MM.1S (cell line): Measurements from ENCODE around the gene CHST3.

Experiments
- EZH2 ChIP-seq: fragments of 300-600 bp; sonication (generic); optimal IDR thresholded peaks from 2 replicates; pipeline ENCODE3; 2017; ENCODE audit warnings: low read depth, mild to moderate bottlenecking, antibody characterized with exemption, low read length, mixed read lengths
- EZH2phosphoT487 ChIP-seq: fragments of 300-600 bp; sonication (generic); IDR thresholded peaks from 2 replicates; pipeline ENCODE4 v1.6.1; 2018; ENCODE audit warnings: antibody characterized with exemption, low read length
- TF ChIP-seq, protein P1 (sequence below): fragments of 300-600 bp; sonication (generic); IDR thresholded peaks from 2 replicates; pipeline ENCODE4 v1.5.1; 2016; ENCODE audit warnings: antibody characterized with exemption, low read length, mixed read lengths

DNA sequence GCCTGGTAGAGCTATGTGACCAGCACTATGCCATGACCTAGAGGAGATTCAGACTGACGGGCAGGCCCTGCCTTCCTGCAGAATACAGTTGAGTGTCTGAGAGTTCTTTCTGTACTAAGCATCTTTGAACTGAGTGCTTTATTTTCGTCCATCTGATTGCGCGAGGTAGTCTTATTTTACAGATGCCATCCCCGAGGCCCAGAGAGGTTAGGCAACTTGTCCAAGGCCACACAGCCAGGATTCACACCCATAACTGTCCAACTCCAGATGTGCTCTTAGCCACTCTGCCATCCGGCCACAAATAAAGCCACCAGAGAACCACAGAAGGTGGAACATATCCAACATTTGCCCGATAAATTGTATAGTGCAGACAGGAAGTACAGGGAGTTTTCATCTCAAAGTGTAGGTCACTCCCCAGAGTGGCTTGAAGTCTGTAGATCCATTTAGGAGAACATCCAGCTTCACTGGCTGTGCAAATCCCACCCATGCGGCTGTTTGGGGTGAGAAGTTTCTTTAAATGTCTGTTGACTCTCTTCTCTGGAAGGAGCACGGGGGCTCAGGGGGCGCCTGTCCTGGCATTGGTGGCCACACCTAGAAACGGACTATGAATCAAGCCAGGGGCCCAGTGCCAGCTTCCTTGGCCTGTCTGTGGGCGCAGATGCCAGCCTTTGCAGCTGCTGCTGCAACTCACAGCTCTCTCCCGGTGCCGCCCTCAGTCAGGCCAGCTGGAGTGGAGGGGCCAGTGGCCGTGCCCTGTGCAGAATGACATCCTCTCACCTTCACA, 11.1 kb downstream of the CHST3 start:
- TF ChIP-seq, protein P1, sequence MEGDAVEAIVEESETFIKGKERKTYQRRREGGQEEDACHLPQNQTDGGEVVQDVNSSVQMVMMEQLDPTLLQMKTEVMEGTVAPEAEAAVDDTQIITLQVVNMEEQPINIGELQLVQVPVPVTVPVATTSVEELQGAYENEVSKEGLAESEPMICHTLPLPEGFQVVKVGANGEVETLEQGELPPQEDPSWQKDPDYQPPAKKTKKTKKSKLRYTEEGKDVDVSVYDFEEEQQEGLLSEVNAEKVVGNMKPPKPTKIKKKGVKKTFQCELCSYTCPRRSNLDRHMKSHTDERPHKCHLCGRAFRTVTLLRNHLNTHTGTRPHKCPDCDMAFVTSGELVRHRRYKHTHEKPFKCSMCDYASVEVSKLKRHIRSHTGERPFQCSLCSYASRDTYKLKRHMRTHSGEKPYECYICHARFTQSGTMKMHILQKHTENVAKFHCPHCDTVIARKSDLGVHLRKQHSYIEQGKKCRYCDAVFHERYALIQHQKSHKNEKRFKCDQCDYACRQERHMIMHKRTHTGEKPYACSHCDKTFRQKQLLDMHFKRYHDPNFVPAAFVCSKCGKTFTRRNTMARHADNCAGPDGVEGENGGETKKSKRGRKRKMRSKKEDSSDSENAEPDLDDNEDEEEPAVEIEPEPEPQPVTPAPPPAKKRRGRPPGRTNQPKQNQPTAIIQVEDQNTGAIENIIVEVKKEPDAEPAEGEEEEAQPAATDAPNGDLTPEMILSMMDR = no peak
- no peak for TF ChIP-seq EZH2
- TF ChIP-seq EZH2phosphoT487 = no peak
